Activated naive CD8-positive, alpha-beta T cell treated with anti-CD3 and anti-CD28 coated beads, Interleukin-2, amount 10 ng/mL, durations not matched to agents 7 days and 5 days (primary cell): ENCODE measurements around the gene ERO1B. TPM values are rescaled to one million over a fixed set of nuclear protein-coding genes. Genes with fewer than 3 reads are reported as not detected.

ENCODE experiments used
- ATAC-seq: fragments of 150-1000 bp; cut with Tn5 transposase; one replicate; pipeline ENCODE4 v1.10.0; 2021; ENCODE audit warnings: low read depth, moderate library complexity
- POLR2A ChIA-PET: fragments of 350-600 bp; sonication (Branson Sonifier 250); formaldehyde crosslinking; loops from one replicate; lab custom pipeline; 2021; ENCODE audit warnings: antibody characterized with exemption; lab: Charles Lee
- DNase-seq: peaks from one replicate; pipeline ENCODE4 v3.0.0; 2021
- H3K27ac Mint-ChIP-seq: one replicate; pipeline ENCODE4 v1.8.0; 2022; ENCODE audit warnings: mild to moderate bottlenecking, mixed read lengths
- H3K27me3 Mint-ChIP-seq: one replicate; pipeline ENCODE4 v1.8.0; 2022; ENCODE audit warnings: mild to moderate bottlenecking, moderate library complexity, mixed read lengths
- H3K36me3 Mint-ChIP-seq: one replicate; pipeline ENCODE4 v1.8.0; 2021; ENCODE audit warnings: mild to moderate bottlenecking, mixed read lengths
- H3K4me1 Mint-ChIP-seq: one replicate; pipeline ENCODE4 v1.8.0; 2021; ENCODE audit warnings: mixed read lengths
- H3K4me3 Mint-ChIP-seq: one replicate; pipeline ENCODE4 v1.8.0; 2022; ENCODE audit warnings: mild to moderate bottlenecking, moderate library complexity, mixed read lengths
- H3K9me3 Mint-ChIP-seq: one replicate; pipeline ENCODE4 v1.8.0; 2021; ENCODE audit warnings: mixed read lengths
- total RNA-seq, 2 experiments: library from RNA; stranded (reverse); gene quantifications; one replicate each; pipeline ENCODE4 v1.2.3, GENCODE V29; 2021

Gene ERO1B
- total RNA-seq, 2 experiments from 2014 or later = 8.9 to 9.3 TPM

DNA sequence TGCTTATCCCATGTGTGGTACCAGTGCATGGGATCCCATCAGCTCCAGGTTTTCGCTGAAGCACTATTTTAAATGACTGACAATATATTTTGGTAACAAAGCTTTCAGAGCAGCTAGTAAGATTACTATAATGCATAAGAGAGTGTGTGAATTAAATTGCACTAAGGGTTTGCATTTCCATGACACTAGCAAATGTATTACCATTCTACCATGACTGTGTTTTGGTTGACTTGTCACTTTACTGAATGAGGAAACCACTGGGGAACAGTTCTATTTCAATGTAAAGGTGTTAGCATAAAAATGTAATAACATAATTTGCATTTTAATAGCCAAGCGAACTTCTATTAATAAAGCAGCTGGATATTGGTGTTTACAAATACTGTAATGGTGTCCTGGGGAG is 31.7 kb upstream of the ERO1B start:
- Mint-ChIP-seq H3K27ac (no peak overlapping the region), H3K9me3 (no peaks in the 10 kb centered on the region), H3K4me1 (no peaks in the 10 kb centered on the region), H3K4me3 (no peak overlapping the region), H3K27me3 (no peaks in the 10 kb centered on the region), H3K36me3 (no peaks in the 10 kb centered on the region)
- DNase-seq (no peak), ATAC-seq (no peak)
- POLR2A ChIA-PET = no interaction called here

- no peak overlapping the region for H3K4me3 Mint-ChIP-seq
- no peak for DNase-seq
- no peak overlapping the region for H3K27ac Mint-ChIP-seq
- POLR2A ChIA-PET = no interaction called here
- H3K9me3 Mint-ChIP-seq = no peaks in the 10 kb centered on the region
- no peaks in the 10 kb centered on the region for H3K27me3 Mint-ChIP-seq
- no peak for ATAC-seq
- no peaks in the 10 kb centered on the region for H3K4me1 Mint-ChIP-seq
- no peaks in the 10 kb centered on the region for H3K36me3 Mint-ChIP-seq
Observed at GRCh38 chr1:236311040-236311439, 29.3 kb upstream of the ERO1B start.

DNA sequence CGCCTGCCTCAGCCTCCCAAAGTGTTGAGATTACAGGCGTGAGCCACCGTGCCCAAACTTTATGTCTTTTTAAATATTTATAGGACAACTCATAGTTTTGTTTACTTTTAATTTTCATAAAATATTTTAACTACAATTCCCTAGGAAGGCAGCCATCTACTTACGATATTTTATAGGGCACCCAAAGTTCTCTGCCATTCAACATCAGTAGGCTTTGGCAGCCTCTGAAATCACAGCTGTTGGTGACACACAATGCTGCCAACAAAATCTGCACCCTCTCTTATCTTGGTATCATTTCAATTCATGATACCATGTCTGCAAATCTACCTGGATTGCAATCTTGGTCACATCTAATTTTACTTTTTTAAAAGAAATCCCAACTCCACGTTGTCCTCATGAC is 27.1 kb upstream of the ERO1B start:
- ATAC-seq (no peak), DNase-seq (no peak)
- POLR2A ChIA-PET = no interaction called here
- H3K27me3 Mint-ChIP-seq = no peaks in the 10 kb centered on the region
- no peaks in the 10 kb centered on the region for H3K36me3 Mint-ChIP-seq
- H3K27ac Mint-ChIP-seq = no peak overlapping the region
- no peaks in the 10 kb centered on the region for H3K4me1 Mint-ChIP-seq
- H3K4me3 Mint-ChIP-seq = no peak overlapping the region
- no peaks in the 10 kb centered on the region for H3K9me3 Mint-ChIP-seq

GRCh38 chr1:236307435-236307834 is 25.7 kb upstream of the ERO1B start:
- no peaks in the 10 kb centered on the region for H3K9me3 Mint-ChIP-seq
- no peak for ATAC-seq
- no peak for DNase-seq
- H3K27me3 Mint-ChIP-seq = no peaks in the 10 kb centered on the region
- H3K4me3 Mint-ChIP-seq = no peak overlapping the region
- H3K4me1 Mint-ChIP-seq = no peaks in the 10 kb centered on the region
- POLR2A ChIA-PET = no interaction called here
- H3K27ac Mint-ChIP-seq = no peak overlapping the region
- no peaks in the 10 kb centered on the region for H3K36me3 Mint-ChIP-seq

DNA sequence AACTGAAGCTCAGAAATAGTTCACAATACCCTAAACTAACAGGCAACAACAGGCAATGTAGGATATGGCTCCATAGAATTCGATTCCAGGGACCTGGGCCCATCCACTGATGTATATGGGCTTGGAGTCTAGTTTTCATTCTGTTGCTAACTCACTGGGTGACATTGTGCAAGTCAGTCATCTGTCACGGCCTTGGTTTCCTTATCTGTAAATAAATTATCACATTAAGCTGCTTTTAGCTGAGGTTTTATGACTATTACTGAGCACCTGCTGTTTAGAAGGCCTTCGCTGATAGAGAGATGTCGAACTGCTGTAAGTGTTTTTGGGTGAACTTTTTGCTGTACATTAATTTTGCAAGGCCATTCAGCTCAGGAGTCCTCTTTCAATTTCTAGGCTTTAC is 22.9 kb upstream of the ERO1B start:
- H3K36me3 Mint-ChIP-seq = no peaks in the 10 kb centered on the region
- no peak for DNase-seq
- peaks cover 2% of the 10 kb centered on the region for H3K27me3 Mint-ChIP-seq
- no peaks in the 10 kb centered on the region for H3K9me3 Mint-ChIP-seq
- POLR2A ChIA-PET = no interaction called here
- no peak overlapping the region for H3K4me3 Mint-ChIP-seq
- no peak overlapping the region for H3K27ac Mint-ChIP-seq
- H3K4me1 Mint-ChIP-seq = no peaks in the 10 kb centered on the region
- no peak for ATAC-seq

DNA sequence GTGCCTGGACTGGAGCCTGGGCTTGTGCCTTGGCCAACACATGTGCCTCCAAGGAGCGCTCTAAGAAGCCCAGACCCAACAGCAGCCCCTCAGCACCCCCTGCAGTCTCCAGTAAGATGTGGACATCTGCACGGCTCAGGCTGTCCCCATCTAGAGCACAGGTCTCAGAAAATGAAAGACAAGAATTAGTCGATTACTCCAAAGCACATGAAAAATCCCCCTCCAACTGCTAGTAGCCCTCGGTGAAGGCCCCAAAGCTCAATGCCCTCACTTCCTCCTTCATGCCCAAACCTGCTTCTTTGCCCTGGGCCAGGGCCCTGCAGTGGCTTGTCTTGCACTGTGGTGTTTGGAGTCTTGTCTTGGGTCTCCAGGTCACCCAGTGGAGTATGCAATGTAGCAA is 21.9 kb upstream of the ERO1B start:
- no peak overlapping the region for H3K4me3 Mint-ChIP-seq
- ATAC-seq (no peak), DNase-seq (no peak)
- peaks cover 2% of the 10 kb centered on the region for H3K27me3 Mint-ChIP-seq
- no peaks in the 10 kb centered on the region for H3K9me3 Mint-ChIP-seq
- H3K4me1 Mint-ChIP-seq = no peaks in the 10 kb centered on the region
- POLR2A ChIA-PET = no interaction called here
- H3K27ac Mint-ChIP-seq = no peak overlapping the region
- no peaks in the 10 kb centered on the region for H3K36me3 Mint-ChIP-seq

DNA sequence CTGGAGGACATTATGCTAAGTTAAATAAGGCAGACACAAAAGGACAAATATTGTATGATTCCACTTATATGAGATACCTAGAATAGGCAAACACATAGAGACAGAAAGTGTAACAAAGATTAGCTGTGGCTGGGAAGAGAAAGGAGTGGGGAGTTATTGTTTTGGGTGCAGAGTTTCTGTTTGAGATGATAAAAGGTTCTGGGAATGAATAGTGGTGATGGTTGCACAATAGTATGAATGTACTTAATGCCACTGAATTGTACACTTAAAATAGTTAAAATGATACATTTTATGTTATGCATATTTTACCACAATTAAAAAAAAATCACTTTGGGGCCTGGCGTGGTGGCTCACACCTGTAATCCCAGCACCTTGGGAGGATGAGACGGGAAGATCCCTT is 21.2 kb upstream of the ERO1B start:
- H3K4me3 Mint-ChIP-seq = no peak overlapping the region
- no peak for ATAC-seq
- H3K36me3 Mint-ChIP-seq = no peaks in the 10 kb centered on the region
- POLR2A ChIA-PET = no interaction called here
- H3K4me1 Mint-ChIP-seq = no peaks in the 10 kb centered on the region
- H3K27me3 Mint-ChIP-seq = peaks cover 2% of the 10 kb centered on the region
- DNase-seq = no peak
- no peak overlapping the region for H3K27ac Mint-ChIP-seq
- H3K9me3 Mint-ChIP-seq = no peaks in the 10 kb centered on the region

DNA sequence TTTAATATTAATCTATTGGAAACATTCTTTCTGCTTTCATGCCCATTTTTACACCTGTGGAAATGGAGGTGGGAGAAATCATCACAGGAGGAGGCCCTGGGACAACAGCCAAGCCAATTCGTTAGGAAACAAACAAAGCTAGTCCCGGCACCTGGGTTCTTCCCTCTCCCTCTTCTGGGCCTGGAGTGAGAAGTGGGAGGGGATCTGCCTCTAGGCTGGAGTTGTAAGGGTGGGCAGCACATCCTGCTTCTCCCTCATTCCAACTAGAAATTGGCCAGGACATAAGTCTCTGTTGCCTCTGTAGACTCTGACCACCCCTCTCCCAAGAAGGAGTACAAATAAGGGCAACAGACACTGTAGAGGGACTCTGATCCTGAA is 20.2 kb upstream of the ERO1B start:
- POLR2A ChIA-PET = no interaction called here
- Mint-ChIP-seq H3K36me3 (no peaks in the 10 kb centered on the region), H3K27ac (no peak overlapping the region), H3K4me3 (no peak overlapping the region), H3K4me1 (no peaks in the 10 kb centered on the region), H3K27me3 (peaks cover 2% of the 10 kb centered on the region), H3K9me3 (no peaks in the 10 kb centered on the region)
- no peak for ATAC-seq
- no peak for DNase-seq

DNA sequence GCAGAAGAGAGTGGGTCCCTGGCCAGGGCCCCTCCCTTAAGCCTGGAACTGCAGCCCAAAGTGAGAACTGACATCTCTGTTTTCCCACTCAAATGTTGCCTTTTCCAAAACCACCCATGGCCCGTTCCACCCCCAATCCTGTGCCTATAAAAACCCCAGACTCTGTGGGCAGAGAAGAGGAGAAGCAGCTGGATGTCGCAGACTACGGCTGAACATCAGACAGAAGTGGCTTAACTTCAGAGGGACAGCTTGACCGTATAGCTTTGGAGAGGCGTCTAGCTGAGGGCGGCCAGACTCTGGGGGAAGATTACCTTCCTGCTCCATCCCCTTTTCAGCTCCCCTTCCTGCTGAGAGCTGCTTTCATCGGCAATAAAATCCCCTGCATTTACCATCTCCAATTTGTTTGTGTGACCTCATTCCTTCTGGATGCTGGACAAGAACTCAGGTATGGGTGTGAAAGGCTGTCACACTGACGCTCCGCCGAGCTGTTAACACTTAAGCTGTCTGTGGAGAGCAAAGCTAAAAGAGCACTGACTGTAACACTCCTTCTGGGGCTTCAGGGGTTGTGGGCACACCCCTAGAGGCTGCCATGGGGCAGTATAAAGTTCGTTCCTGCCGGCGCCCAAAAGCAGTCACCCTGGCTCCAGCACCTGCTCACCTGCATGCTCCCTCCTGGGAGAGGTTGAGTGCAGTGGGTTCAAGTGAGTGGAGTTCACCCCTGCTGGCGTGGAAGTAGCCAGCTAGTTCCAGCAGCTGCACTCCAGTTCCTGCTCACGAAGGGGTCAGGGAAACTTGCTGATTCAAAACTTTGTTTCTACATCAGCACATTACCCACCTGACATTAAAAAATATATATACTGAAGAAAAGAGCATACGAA is 19.6 kb upstream of the ERO1B start:
- Mint-ChIP-seq H3K36me3 (no peaks in the 10 kb centered on the region), H3K4me3 (no peak overlapping the region), H3K4me1 (no peaks in the 10 kb centered on the region), H3K27me3 (peaks cover 2% of the 10 kb centered on the region), H3K27ac (no peak overlapping the region), H3K9me3 (no peaks in the 10 kb centered on the region)
- POLR2A ChIA-PET = no interaction called here
- no peak for ATAC-seq
- DNase-seq = no peak

GRCh38 chr1:236297161-236297560 is 15.4 kb upstream of the ERO1B start:
- no peak for DNase-seq
- Mint-ChIP-seq H3K9me3 (no peaks in the 10 kb centered on the region), H3K27ac (no peak overlapping the region), H3K4me3 (no peak overlapping the region), H3K4me1 (no peaks in the 10 kb centered on the region), H3K27me3 (peaks cover 2% of the 10 kb centered on the region), H3K36me3 (no peaks in the 10 kb centered on the region)
- ATAC-seq = no peak
- POLR2A ChIA-PET = no interaction called here

DNA sequence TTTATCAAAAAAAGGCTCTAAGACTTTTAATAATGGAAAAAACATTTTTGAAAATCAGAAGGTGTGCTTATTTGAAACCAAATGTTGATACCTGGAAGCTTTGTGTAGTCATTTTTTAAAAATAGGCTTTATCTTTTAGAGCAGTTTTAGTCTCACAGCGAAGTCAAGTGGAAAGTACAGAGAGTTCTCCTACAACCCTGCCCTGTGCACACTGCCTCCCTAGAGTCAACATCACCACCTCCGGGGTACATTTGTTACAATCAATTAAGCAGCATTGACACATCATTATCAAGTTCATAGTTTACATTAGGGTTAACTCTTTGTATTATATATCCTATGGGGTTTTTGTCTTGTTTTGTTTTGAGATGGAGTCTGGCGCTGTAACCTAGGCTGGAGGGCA is 10.7 kb upstream of the ERO1B start:
- Mint-ChIP-seq H3K36me3 (no peaks in the 10 kb centered on the region), H3K4me1 (no peaks in the 10 kb centered on the region), H3K4me3 (no peak overlapping the region), H3K27me3 (no peaks in the 10 kb centered on the region), H3K9me3 (no peaks in the 10 kb centered on the region), H3K27ac (no peak overlapping the region)
- ATAC-seq (no peak), DNase-seq (no peak)
- POLR2A ChIA-PET = no interaction called here

DNA sequence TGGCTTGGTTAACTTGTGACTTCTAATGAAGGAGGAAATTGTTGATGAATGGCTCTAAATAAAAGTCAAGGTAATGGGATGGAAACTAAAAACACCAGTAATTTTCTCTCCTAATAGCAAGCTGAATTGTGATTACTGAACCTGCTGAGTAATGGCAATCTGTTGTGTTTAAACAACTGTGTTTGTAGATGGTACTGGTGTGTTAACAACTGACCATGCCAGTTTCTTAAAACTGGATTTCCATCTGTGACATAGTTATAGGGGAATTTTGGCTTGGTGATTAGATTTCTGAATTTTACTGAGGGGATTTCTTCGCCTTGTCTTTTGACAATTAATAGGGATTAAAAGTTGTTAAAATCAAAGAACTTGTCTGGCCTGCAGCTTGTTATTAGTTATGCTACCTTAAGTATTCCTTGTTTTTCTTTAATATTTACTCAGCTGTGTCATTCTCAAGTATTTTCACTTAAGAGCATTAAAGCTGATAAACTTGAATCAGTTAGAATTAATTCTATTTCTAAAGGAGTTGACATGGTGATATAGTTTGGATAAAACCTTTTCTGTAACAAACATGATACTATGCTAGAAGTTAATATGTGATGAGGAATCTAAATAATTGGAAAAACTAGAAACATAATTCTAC is 7.9 kb upstream of the ERO1B start:
- Mint-ChIP-seq H3K36me3 (no peaks in the 10 kb centered on the region), H3K4me3 (no peak overlapping the region), H3K27me3 (peaks cover 3% of the 10 kb centered on the region), H3K4me1 (peaks cover 8% of the 10 kb centered on the region), H3K27ac (no peak overlapping the region), H3K9me3 (no peaks in the 10 kb centered on the region)
- no peak for ATAC-seq
- DNase-seq = no peak
- POLR2A ChIA-PET = no interaction called here

DNA sequence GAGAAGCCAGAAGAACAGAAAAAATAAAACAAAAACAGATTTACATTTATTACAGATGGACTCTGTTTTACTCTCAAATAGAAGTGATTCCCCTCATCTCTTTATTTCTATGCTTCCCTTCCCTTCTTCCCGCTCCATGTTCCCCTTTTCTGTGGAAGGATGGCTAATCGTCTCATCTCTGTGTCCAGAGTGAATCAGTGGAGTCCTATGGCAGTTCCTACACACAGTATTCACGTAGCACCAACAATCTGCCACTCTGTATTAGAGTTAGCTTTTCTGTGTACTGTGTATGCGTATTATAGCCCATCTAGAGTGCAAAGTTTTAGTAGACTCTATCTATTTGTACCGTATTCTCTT is 6.8 kb upstream of the ERO1B start:
- ATAC-seq (no peak), DNase-seq (no peak)
- Mint-ChIP-seq H3K4me3 (no peak overlapping the region), H3K36me3 (no peaks in the 10 kb centered on the region), H3K27ac (no peak overlapping the region), H3K9me3 (no peaks in the 10 kb centered on the region), H3K27me3 (peaks cover 7% of the 10 kb centered on the region), H3K4me1 (peaks cover 18% of the 10 kb centered on the region)
- POLR2A ChIA-PET = no interaction called here
